Measurements from ENCODE around the gene CMTR2.
A peak's percentile ranks its signal among the peaks of the same experiment; 100 is the strongest.
"Not testable (repeated sequence)": the region's sequence is repeated elsewhere in the genome, so short reads cannot be mapped to it uniquely, and the experiment has no call there.

The CMTR2 gene

GRCh38 chr16:71288890-71289731 is at the start of gene CMTR2:
CMTR2 (minus strand) TSS chr16:71289402; CDS start chr16:71285920, 3,482 bp downstream.
- peak; percentile 98 for DNase-seq

DNA sequence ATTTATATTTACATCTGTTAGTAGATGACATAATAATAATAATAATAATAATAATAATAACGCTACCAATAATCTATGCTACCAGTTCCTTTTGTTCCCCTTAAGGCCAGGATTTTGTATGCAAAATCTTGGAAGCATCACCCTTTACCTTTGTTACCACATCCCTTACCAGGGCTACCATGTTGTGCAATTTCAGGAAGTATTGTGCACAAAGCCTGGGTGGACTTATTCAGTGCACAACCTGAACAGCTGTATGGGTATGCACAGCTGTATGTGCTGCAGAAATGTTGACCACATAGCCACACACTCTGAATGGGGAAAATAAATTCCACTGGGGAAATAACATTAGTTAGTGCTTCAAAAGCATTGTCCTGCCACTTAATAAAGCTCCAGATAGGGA is 49.4 kb upstream of the CMTR2 start:
- DNase-seq: no peak

- no peak for DNase-seq
Observed at GRCh38 chr16:71338193-71338592, 49.0 kb upstream of the CMTR2 start.

GRCh38 chr16:71337631-71338030 is 48.4 kb upstream of the CMTR2 start:
- DNase-seq: no peak

DNA sequence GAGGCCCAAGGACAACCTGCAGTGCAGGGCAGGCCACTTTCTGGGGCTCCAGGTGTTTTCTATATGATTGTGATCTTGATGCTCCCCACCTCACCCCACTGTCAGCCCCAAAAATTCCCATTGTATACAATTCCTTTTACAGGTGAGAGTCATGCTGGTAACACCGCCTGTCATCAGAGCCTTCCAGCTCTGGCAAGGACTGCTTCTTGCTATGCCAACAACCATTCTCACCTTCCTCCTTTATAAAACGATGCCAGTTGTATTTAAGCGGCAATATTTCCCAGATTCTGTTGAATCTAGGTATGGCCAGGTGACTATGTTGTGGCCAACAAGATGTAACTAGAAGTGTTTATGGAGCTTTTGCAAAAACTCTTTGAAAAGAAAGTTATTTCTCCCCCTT is 38.9 kb upstream of the CMTR2 start:
- DNase-seq: no peak

DNA sequence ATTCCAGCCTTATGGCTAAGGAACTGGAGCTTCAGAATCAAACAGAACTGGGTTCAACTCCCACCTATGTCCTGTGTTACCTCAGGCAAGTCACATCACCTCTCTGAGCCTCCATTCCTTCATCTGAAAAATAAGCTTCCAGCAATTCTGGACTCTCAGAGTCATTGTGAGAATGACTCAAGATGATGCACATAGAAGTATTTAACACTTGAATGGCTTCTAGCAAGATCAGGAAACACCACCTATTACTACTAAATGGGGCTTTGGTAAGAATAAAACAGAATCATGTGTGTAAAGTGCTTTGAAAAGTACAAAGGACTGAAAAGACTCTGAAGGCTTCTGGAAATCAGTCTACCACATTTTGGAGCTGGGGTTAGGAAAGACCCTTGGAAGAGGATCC is 38.5 kb upstream of the CMTR2 start:
- no peak for DNase-seq

DNA sequence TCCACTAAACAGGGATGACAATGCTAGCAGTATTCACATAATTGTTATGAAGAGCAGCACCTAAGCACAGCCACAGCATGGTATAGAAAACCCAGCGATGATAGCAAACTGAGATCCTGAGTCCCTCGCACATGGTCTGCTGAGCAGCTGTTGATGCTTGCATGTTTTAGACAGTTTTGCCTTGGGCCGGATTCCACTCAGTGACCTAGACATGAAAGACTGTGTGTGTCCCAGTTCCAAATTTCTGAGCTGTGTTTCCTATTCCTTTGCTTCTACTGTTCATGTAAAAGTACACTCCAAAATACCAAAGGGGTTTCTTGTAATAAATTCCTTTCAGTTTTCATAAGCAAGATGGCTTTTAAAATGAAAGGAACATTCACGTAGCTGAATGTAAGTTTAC is 30.8 kb upstream of the CMTR2 start:
- DNase-seq: no peak

DNA sequence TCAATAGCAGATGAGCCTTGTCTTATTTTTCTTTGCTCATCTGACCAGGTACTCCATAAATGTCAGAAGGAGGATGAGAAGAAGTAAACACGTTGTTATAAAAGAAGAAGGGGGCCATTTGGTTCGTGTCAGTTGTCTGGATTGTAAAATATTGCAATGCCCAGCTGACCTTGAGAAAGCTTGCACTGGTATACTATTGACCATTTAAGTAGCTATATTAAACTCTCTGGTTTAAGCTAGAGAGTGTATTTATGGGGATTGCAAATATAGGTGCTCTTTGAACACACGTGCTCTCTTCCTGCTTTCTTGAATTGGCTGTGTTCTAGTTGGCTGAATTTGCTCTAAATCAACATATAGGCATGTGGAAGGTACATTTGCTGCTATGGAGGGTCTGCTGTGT is 26.1 kb upstream of the CMTR2 start:
- DNase-seq: no peak

DNA sequence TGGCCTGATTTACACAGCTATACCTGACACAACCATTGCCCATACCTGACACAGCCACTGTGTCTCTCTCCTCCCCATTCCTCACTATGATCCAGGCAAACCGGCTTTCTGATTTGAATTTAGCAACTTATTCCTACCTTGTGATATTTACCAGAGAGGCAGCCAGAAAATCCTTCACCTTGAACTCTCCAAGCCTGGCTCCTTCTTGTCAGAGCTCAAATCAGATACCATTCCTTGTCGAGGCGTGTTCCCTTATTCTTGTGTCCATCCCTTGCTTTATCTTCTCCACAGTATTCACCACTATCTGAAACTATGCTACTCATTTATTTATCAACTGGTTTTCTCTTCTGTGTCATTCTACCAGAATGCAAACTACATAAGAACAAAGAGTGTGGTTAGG is 24.4 kb upstream of the CMTR2 start:
- not testable (repeated sequence) for DNase-seq

DNA sequence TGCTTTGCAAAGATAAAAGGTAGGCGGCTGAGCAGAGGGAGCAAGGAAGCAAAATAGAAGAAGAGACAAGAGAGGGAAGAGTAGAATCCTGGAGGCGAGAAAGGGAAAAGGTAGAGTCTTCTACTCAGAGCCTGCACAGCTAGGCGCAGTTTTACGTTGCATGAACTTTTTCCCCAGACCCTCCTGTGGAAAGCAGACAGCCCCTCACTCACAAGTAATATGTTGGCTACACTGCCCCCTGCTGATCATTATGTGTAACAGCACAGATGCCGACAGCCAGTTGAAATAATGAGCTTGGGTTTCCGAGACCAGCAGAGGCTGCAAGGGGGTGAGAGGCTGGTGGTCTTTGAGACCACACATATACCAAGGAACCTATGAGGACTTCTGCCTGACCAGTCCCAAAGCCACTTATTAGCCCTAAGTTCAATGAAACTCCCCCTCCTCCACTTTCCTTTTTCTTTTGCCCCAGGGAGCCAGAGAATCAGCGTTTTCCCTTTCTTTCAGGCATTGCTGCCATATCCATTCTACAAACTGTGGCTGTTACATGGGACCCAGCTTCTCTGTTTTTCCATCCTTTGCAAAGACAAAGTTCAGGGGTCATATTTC is 22.5 kb upstream of the CMTR2 start:
- peak; percentile 55 for DNase-seq

GRCh38 chr16:71303938-71304337 is 14.7 kb upstream of the CMTR2 start:
- no peak for DNase-seq

- no peak for DNase-seq
Observed at GRCh38 chr16:71297341-71297634, 8.1 kb upstream of the CMTR2 start.

DNA sequence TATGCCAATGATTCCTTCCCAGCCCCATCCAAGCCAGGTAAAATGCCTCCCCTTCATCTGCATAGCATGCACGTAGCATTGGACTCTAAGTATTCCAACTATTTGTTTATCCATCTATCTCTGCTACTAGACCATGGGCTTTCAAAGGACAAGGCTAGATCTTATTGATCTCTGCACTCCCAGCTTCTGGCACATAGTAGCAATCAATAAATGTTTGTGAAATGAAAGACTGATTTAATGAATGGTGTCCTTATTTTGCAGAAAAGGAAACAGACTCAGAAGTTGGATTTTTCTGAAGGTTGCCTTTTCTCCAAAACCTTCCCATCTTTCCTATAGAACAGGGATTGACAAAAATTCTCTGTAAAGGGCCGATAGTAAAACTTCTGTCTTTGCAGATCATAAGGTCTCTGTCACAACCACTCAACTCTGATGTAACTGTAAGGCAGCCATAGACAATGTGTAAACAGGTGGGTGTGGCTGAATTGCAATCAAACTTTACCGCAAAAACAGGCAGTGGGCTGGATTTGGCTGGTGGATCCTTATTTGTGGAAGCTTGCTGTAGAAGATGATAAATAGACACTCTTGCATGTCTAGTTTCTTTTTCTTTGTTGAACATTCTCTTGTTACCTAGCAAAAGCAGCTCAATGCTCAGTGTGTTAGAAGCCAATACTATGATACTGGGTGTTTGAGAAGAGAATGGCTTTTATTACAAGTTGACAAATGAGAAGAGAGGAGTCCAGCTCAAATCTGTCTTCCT is 7.6 kb upstream of the CMTR2 start:
- DNase-seq: peak; percentile 19

GRCh38 chr16:71295950-71296349 is 6.7 kb upstream of the CMTR2 start:
- no peak for DNase-seq

DNA sequence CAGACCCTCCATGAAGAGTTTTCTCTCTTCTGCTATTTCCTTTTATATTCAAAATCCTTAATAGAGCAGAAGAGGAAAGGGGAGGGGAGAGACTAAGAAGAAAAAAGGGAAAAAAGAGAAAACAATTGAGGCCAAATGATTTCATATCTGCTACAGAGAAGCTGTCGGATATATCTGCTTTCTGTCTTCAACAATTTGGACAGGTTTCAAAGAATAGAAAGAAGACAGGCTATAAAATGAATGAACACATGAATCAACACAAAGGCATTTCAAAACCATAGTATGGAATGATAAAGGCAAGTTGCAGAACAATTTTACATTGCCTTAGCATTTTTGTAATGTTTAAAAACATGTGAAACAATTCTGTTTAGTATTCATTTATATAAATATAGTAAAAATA is 4.7 kb upstream of the CMTR2 start:
- no peak for DNase-seq

- DNase-seq: not testable (repeated sequence)
Observed at GRCh38 chr16:71292095-71292494, 2.9 kb upstream of the CMTR2 start.

DNA sequence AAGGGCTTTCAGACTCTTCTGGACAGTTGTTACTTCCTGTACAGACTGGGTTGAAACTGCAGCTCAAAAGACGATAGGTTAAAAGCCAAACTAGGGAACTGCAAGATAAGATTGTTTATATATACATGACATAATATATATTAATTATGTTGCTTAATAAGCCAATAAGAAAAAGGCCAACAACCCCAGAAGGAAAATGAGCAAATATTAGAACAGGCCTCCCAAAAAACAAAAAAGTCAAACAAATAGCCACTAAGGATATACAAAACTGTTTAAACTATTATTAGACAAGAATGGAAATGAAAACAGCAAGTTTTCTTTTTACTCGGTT is 495 bp upstream of the CMTR2 start:
- DNase-seq: no peak

DNA sequence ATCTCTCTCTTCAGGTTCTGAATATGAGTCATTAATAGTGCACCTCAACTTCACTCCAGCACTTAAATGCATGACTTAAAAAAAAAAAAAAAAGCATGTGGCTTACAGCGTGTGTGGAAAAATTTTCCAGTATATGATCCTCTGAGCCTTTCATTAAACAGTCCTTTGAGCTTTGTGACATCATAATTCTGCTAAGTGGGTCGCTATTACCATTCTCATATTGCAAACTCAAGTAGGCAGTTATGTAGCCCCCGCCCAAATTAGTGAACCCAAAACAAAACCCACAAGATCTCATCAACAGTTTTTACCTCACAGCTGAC is 672 bp downstream of the CMTR2 start:
- no peak for DNase-seq

DNA sequence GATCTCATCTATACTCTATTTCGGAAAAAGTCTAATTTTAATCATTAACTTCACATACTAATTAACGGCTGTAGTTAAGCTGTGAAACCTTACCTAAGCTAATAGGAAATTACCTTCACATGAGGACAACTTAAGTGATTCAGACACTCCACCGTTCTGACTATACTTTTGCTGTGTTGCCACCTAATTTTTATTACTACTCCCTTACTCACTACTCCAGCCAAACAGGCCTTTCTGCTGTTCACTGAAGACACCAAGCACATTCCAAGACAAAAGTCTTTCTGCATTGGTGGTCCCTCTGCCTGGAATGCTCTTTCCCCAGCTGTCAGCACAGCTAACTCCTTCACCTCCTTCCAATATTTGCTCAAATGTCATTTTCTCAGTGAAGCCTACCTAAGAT is 1.3 kb downstream of the CMTR2 start:
- DNase-seq: no peak

GRCh38 chr16:71287454-71287853 is 1.7 kb downstream of the CMTR2 start:
- DNase-seq: no peak

DNA sequence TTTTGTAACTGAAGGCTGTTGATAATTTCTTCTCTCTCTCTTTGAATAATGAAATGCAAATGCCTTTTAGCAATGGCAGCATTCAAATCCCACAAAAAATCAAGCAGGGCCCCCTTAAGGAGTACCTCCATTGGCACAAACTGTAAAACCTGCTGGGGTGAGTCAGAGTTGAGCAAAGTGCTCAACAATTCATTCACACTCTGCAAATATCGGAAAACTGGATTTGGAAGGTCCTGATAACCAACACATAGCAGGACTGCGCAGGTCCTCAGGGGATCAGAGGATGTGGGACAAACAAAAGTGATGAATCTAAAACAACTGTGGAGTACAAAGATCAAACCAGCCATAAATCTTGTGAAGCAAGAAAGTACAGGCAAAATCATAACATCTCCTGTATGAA is 5.6 kb downstream of the CMTR2 start:
- no peak for DNase-seq

GRCh38 chr16:71282943-71283342 is 6.3 kb downstream of the CMTR2 start:
- no peak for DNase-seq

DNA sequence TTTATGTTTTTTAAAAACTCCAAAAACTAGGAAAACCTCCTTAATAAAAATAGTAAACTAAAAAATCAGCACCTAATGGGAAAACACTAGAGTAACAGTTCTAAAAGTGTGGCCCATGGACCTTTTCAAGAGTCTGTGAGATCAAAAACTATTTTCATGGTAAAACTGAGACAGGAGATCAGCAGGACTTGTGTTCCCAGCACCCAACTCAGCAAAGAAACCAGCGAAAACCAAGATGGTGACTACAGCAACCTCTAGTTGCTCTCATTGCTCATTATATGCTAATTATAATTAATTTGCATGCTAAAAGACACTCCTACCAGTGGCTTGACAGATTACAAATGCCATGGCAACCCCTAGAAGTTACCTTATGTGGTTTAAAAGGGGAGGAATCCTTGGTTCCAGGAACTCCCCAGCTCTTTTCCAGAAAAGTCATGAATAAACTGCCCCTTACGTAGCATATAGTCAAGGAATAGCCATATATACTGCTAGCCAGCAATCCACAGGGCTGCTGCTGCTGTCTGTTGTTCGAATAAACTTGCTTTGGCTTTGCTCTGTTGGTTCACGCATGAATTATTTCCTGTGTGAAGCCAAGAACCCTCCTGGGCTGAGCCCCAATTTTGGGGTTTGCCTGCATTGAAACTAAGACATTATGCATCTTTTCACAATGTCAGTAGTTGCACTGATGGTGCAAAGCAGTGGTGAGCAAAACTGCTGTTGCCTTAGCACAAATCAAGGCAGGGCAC is 12.4 kb downstream of the CMTR2 start:
- peak; percentile 29 for DNase-seq

DNA sequence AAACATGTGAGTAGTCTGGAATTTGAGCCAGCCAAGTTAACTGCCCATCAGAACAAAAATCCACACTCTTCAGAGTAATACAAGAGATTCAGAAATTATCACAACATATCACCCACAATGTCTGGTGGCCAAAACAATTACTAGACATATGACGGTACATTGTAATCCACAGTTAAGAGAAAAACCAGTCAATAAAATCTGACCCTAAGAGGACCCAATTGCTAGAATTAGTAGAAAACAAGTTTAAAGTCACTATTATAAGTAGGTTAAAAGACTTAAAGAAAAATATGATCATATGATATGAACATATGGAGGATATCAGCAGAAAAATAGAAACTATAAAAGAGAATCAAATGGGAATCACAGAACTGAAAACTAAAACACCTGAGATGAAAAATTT is 15.8 kb downstream of the CMTR2 start:
- DNase-seq: no peak
